Erythroblast (primary cell): ENCODE results near the gene TSHZ3.

Source experiments
- DNase-seq, 2 experiments: peaks; one replicate each; lab custom pipeline; 2025; lab: John Stamatoyannopoulos, UW
- GATA1 ChIP-seq: IDR thresholded peaks from 2 replicates; pipeline ENCODE4 v1.6.1; 2011; ENCODE audit warnings: low read depth, mild to moderate bottlenecking, control low read depth, low read length, moderate library complexity
- POLR2A ChIP-seq: IDR thresholded peaks from 2 replicates; pipeline ENCODE4 v1.6.1; 2011; ENCODE audit warnings: mild to moderate bottlenecking, low read length

TSHZ3 gene

DNA sequence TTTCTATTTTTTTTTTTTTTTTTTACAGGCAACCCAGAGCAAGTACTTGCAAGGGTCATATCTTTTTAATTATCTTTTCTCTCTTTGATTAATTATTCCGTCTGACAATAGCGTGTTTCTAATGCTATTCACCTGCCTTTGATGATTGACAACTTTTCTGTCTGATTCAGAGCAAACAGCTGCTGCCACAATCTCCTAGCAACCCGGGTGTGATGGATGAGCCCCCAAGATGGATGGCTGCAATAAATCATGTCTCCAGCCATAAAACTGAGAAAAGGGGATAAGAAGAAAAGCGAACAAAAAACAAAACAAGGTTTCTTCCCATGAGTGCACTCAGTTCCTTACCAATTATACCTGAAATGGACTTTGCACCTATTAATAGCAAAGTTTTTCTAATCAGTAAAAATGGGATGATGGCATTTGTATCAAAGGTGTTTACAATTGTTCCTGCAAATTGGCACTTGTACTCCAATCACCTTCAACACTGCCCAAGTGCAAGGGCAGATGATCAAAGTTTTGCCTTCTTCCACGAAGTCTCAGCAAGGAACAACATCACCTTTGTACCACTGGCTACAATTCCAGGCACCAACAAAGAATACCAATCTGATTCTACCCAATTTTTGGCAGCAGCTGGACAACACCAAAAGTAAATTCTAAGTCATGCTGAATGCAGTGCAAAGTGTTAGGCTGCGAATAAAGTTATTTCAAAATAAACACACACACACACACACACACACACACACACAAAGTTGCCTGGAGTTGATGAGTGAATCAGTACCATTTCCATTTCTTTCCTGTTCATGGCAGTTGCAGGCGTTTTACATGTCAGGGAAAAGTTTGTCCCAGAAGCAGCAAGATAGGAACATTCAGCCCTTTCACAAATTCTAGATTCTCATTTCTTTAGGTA is 12.0 kb downstream of the TSHZ3 start:
- TF ChIP-seq POLR2A: no peak
- DNase-seq: no peak

GRCh38 chr19:31335716-31336115 is 13.5 kb downstream of the TSHZ3 start:
- TF ChIP-seq GATA1 (no peak), POLR2A (no peak)
- DNase-seq: no peak

DNA sequence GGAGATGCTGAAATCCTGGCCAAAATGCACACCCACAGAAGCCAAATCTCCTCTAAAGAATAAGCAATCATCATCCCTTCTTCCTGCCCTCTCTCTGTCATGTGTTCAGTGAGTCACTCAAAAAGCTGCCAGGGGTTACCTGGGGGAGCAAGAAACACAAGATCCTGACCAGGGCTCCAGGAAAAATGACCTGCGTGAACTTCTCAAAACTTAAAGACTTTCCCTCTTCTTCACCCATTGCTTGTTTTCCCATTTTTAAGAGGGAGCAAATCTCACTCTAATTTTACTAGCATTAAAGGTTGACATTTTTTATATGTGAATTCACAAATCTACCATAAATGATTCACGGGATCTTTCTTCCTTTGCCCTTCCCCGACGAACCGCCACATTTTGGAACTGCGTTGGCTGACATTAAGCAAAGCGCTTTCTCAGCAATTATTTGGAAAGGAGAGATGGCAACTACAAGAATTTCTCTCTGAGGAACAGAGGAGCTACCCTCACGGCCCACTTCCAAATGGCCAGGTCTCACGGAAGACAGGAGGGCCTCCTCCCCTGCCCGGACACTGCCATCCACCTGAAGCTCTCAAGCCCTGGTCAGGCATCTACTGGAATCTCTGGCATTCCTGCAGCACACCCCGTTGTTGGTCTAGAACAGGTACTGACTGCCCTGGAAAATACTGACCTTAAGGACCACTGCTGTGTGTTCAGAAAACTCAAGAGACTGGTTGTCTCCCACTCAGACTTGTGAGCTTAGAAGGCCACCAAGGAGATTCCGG is 14.2 kb downstream of the TSHZ3 start:
- no peak for DNase-seq
- TF ChIP-seq GATA1: no peak
- TF ChIP-seq POLR2A: no peak

DNA sequence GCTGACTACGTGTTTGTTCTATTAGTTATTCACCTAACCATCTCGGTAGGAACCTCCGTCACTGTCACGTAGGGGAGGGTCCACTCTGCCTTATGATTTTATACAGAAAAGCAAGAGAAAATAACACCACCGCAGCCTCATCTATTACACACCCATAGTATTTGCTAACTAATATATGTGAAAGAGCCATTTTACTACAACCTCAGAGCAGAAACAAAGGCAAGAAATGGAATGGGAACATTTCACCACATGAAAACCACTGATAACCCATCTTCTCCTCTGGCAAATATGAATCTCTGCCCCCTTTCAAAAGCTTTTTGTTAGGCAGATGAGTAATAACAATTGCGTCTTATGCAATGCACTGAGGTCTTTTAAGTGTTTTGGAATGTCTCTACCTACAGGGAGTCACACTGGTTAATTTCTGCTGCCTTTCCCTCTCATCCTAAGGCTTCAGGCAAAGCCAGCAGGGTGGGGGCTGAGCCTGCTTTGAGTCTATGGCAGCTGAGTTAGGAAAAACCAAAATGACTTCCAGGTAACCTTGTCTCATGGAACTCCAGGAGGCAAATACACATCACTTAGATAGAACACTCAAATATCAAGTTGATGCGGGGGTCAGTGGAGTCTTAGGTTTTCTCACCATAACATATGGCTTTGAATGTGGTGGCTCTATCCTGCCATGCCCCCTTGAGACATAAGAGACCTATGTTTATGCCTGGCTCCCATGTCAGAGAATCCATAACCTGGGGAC is 15.0 kb downstream of the TSHZ3 start:
- TF ChIP-seq GATA1: no peak
- no peak for TF ChIP-seq POLR2A
- no peak for DNase-seq

DNA sequence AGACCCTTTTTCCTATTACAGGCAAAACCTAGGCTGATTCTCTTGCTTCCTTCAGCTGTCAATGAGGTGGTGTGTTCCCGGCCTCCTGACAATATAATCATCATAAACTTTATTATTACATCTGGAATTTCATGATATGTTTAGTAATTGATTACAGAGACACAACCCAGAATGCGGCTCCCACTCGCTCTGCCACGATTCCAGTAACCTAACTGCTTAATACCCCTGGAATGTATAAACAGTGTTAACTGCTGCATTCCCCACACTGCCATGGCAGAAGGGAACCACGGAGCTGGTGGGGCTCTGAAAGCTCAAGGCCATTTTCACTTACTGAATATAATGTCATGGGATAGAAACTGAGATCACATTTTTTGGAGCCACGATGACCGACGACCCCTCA is 17.1 kb downstream of the TSHZ3 start:
- TF ChIP-seq POLR2A (no peak), GATA1 (no peak)
- no peak for DNase-seq

GRCh38 chr19:31331536-31331935 is 17.7 kb downstream of the TSHZ3 start:
- DNase-seq: no peak
- no peak for TF ChIP-seq POLR2A
- TF ChIP-seq GATA1: no peak

DNA sequence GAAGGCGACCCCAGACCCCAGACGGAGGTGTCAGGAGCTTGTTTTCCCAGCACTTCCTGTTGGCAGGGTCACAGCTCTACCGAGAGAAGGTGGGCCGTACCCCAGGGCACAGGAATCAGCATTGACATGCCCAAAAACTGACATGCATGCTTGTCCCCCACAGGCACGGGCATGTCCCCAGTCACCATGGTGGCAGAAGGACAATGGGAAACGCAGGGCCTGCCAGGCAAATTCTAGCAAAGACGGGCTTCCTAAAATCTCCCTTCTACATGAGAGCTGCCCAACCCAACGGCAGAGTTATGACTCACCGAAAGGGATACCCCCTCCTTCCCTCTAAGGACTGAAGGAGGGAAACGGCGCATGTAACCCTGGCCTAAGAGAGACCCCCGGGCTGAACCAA is 18.5 kb downstream of the TSHZ3 start:
- DNase-seq: no peak
- TF ChIP-seq POLR2A: no peak
- TF ChIP-seq GATA1: no peak

- DNase-seq: no peak
- no peak for TF ChIP-seq GATA1
Measured at GRCh38 chr19:31330237-31330636, 19.0 kb downstream of the TSHZ3 start.

- no peak for DNase-seq
- TF ChIP-seq POLR2A (no peak), GATA1 (no peak)
Measured at GRCh38 chr19:31329819-31330218, 19.4 kb downstream of the TSHZ3 start.

- TF ChIP-seq GATA1: no peak
- TF ChIP-seq POLR2A: no peak
- DNase-seq: no peak
Measured at GRCh38 chr19:31328238-31328637, 21.0 kb downstream of the TSHZ3 start.

- DNase-seq: no peak
- no peak for TF ChIP-seq GATA1
- no peak for TF ChIP-seq POLR2A
Measured at GRCh38 chr19:31326329-31327028, 22.8 kb downstream of the TSHZ3 start.

- DNase-seq: no peak
Measured at GRCh38 chr19:31325342-31325741, 23.9 kb downstream of the TSHZ3 start.

GRCh38 chr19:31319465-31319864 is 29.8 kb downstream of the TSHZ3 start:
- no peak for DNase-seq
- TF ChIP-seq POLR2A (no peak), GATA1 (no peak)

More at GRCh38 chr19:31325342-31325741, 23.9 kb downstream of the TSHZ3 start:
- TF ChIP-seq GATA1: no peak
- TF ChIP-seq POLR2A: no peak
